CD14-positive monocyte (primary cell): ENCODE results near the gene EGF. TPM values are rescaled to one million over a fixed set of nuclear protein-coding genes. Genes with fewer than 3 reads are reported as not detected.
"Not testable (repeated sequence)": the region's sequence is repeated elsewhere in the genome, so short reads cannot be mapped to it uniquely, and the experiment has no call there.

Experiments
- DNase-seq, 3 donors: peaks; one replicate each; pipeline ENCODE4 v3.0.0-alpha.2; 2011 to 2022
- H2AFZ ChIP-seq: 2 replicates; pipeline ENCODE4 v1.6.0; 2012; ENCODE audit warnings: mild to moderate bottlenecking, low read depth, low read length, inconsistent platforms; ENCODE audit not compliant: insufficient read depth, poor library complexity, severe bottlenecking
- H3K27ac ChIP-seq, 2 donors: 1 replicate in 1 of 2; 2 replicates in 1 of 2; pipeline ENCODE4 v1.5.1; 2012 to 2013; ENCODE audit warnings: low read length in 2 of 2, control low read depth in 1 of 2, inconsistent platforms in 1 of 2, low read depth in 1 of 2, mild to moderate bottlenecking in 1 of 2
- H3K27me3 ChIP-seq, 2 donors: one replicate each; pipeline versions ENCODE4 v1.6.0 to v1.6.1; 2011 to 2013; ENCODE audit warnings: low read length in 2 of 2; ENCODE audit not compliant: control insufficient read depth in 2 of 2, insufficient read depth in 2 of 2
- H3K36me3 ChIP-seq, 2 donors: replicated peaks in 1 of 2; 1 replicate in 1 of 2; 2 replicates in 1 of 2; pipeline versions ENCODE4 v1.5.1 to v1.6.1; 2012 to 2013; ENCODE audit warnings: low read length in 2 of 2, control low read depth in 1 of 2, inconsistent platforms in 1 of 2, mild to moderate bottlenecking in 1 of 2; ENCODE audit not compliant: insufficient read depth in 2 of 2, control insufficient read depth in 1 of 2
- H3K4me1 ChIP-seq, 2 donors: 1 replicate in 1 of 2; 2 replicates in 1 of 2; pipeline versions ENCODE4 v1.5.1 to v1.6.1; 2012 to 2013; ENCODE audit warnings: low read length in 2 of 2, control low read depth in 1 of 2, inconsistent platforms in 1 of 2, mild to moderate bottlenecking in 1 of 2, moderate library complexity in 1 of 2; ENCODE audit not compliant: insufficient read depth in 2 of 2, control insufficient read depth in 1 of 2
- H3K4me2 ChIP-seq: replicated peaks from 2 replicates; pipeline ENCODE3; 2012; ENCODE audit warnings: low read length, moderate library complexity, mild to moderate bottlenecking; ENCODE audit not compliant: poor library complexity, severe bottlenecking; ENCODE audit errors: extremely low read depth
- H3K4me3 ChIP-seq, 3 experiments: fragments of 200-600 bp in 1 of 3; sonication (generic) in 1 of 3; replicated peaks in 1 of 3; 1 replicate in 2 of 3; 2 replicates in 1 of 3; pipeline ENCODE4 v1.5.1; 2011 to 2013; ENCODE audit warnings: low read length in 3 of 3, mild to moderate bottlenecking in 3 of 3, control low read depth in 2 of 3, low read depth in 2 of 3, inconsistent platforms in 1 of 3, moderate library complexity in 1 of 3
- H3K79me2 ChIP-seq: 2 replicates; pipeline ENCODE4 v1.6.0; 2012; ENCODE audit warnings: mild to moderate bottlenecking, control low read depth, inconsistent platforms, low read length, moderate library complexity; ENCODE audit not compliant: insufficient read depth
- H3K9ac ChIP-seq: 2 replicates; pipeline ENCODE4 v1.6.0; 2017; ENCODE audit warnings: low read length, mild to moderate bottlenecking; ENCODE audit not compliant: insufficient read depth, poor library complexity, severe bottlenecking
- H3K9me3 ChIP-seq, 2 donors: replicated peaks in 1 of 2; 1 replicate in 1 of 2; 2 replicates in 1 of 2; pipeline versions ENCODE4 v1.5.1 to v1.6.1; 2012 to 2013; ENCODE audit warnings: low read length in 2 of 2, control low read depth in 1 of 2; ENCODE audit not compliant: control insufficient read depth in 1 of 2, insufficient read depth in 1 of 2
- H4K20me1 ChIP-seq: 2 replicates; pipeline ENCODE4 v1.6.0; 2012; ENCODE audit warnings: mild to moderate bottlenecking, low read length, control low read depth, moderate library complexity; ENCODE audit not compliant: insufficient read depth
- H3K27ac Mint-ChIP-seq, 7 donors: one replicate each; pipeline ENCODE4 v1.8.0; 2020; ENCODE audit warnings: mild to moderate bottlenecking in 7 of 7, mixed read lengths in 7 of 7, moderate library complexity in 6 of 7, inconsistent platforms in 2 of 7
- H3K27me3 Mint-ChIP-seq, 3 donors: one replicate each; pipeline ENCODE4 v1.8.0; 2021 to 2022; ENCODE audit warnings: low read depth in 3 of 3, mild to moderate bottlenecking in 3 of 3, mixed read lengths in 3 of 3, moderate library complexity in 3 of 3, inconsistent platforms in 1 of 3
- H3K36me3 Mint-ChIP-seq, 2 donors: one replicate each; pipeline ENCODE4 v1.8.0; 2020; ENCODE audit warnings: mixed read lengths in 2 of 2, inconsistent platforms in 1 of 2, mild to moderate bottlenecking in 1 of 2
- H3K4me1 Mint-ChIP-seq: one replicate; pipeline ENCODE4 v1.8.0; 2020; ENCODE audit warnings: mild to moderate bottlenecking, mixed read lengths
- H3K4me3 Mint-ChIP-seq, 2 donors: one replicate each; pipeline ENCODE4 v1.8.0; 2020; ENCODE audit warnings: mild to moderate bottlenecking in 2 of 2, mixed read lengths in 2 of 2, moderate library complexity in 1 of 2
- H3K9me3 Mint-ChIP-seq, 7 donors: one replicate each; pipeline ENCODE4 v1.8.0; 2020 to 2022; ENCODE audit warnings: mixed read lengths in 7 of 7, mild to moderate bottlenecking in 6 of 7, moderate library complexity in 6 of 7, inconsistent platforms in 2 of 7
- CTCF ChIP-seq: fragments of 200-600 bp; IDR thresholded peaks from one replicate; pipeline ENCODE4 v1.8.0; 2022; ENCODE audit warnings: antibody characterized with exemption, mild to moderate bottlenecking
- WGBS: methylation state at CpG from one replicate; pipeline ENCODE4 v1.1.5; 2013; ENCODE audit warnings: missing lambda C conversion rate; ENCODE audit not compliant: insufficient coverage; 5-methylcytosine and 5-hydroxymethylcytosine counted together
- intact Hi-C, 2 donors: fragments of 100-400 bp; cut with micrococcal nuclease; formaldehyde crosslinking; loops; one replicate each; pipeline versions ENCODE4 v1.15.0 to v1.15.1; 2023
- polyA plus RNA-seq, 3 donors: library from polyadenylated mRNA; depleted of rRNA in 1 of 3; unstranded in 2 of 3; stranded (reverse) in 1 of 3; fragments of 300-500 nt in 2 of 3; fragments of >200 nt in 1 of 3; fragmentation: Illumina TruSeq in 2 of 3; gene quantifications; 1 replicate in 2 of 3; 2 replicates in 1 of 3; pipeline ENCODE4 v1.2.3, GENCODE V29; 2012 to 2021

The EGF gene
- polyA plus RNA-seq, 3 donors: 0.17 to 4.8 TPM; not detected in 1

- Histone ChIP-seq H2AFZ (no peak overlapping the region), H3K9ac (no peak overlapping the region), H4K20me1 (no peaks in the 10 kb centered on the region), H3K27ac (no peak overlapping the region), H3K4me1 (no peaks in the 10 kb centered on the region), H3K36me3 (no peaks in the 10 kb centered on the region), H3K79me2 (no peaks in the 10 kb centered on the region), H3K9me3 (no peaks in the 10 kb centered on the region), H3K27me3 (no peaks in the 10 kb centered on the region), H3K4me2 (no peak overlapping the region), H3K4me3 (no peak overlapping the region)
- H3K27me3 Mint-ChIP-seq: peaks cover 0 to 2% (median 0%) of the 10 kb centered on the region in 3 donors
- no peak overlapping the region for H3K4me3 Mint-ChIP-seq
- DNase-seq: no peak
- peaks cover 0 to 3% (median 2%) of the 10 kb centered on the region in 7 donors for H3K9me3 Mint-ChIP-seq
- no peak for TF ChIP-seq CTCF
- WGBS: 100% methylated on average over 1 of the region's 1 CpG
- no peaks in the 10 kb centered on the region for H3K4me1 Mint-ChIP-seq
- H3K27ac Mint-ChIP-seq: peak overlapping the region in 1 of 7 donors; percentile 15
- intact Hi-C loops: no loop called here
- H3K36me3 Mint-ChIP-seq: no peaks in the 10 kb centered on the region
Observed at GRCh38 chr4:109875106-109875505, 37.6 kb upstream of the EGF start.

- H3K4me2 ChIP-seq, H3K27me3 ChIP-seq, H3K4me3 Mint-ChIP-seq, H4K20me1 ChIP-seq, H3K9me3 Mint-ChIP-seq, H3K9ac ChIP-seq, H3K36me3 Mint-ChIP-seq, H3K36me3 ChIP-seq, H3K27ac Mint-ChIP-seq, H3K4me1 Mint-ChIP-seq, H3K79me2 ChIP-seq, H3K9me3 ChIP-seq, intact Hi-C loops, DNase-seq, H3K27ac ChIP-seq, H3K4me3 ChIP-seq, H2AFZ ChIP-seq, H3K4me1 ChIP-seq, H3K27me3 Mint-ChIP-seq: not testable (repeated sequence)
- 100% methylated on average over 1 of the region's 2 CpGs for WGBS
Observed at GRCh38 chr4:109875553-109875952, 37.1 kb upstream of the EGF start.
